Upper lobe of right lung (tissue), 1 donor: ENCODE results near the gene GSTT4. TPM values are rescaled to one million over a fixed set of nuclear protein-coding genes. Genes with fewer than 3 reads are reported as not detected.
"Not testable (repeated sequence)": the region's sequence is repeated elsewhere in the genome, so short reads cannot be mapped to it uniquely, and the experiment has no call there.

Source experiments
- ATAC-seq: fragments of 200-7000 bp; cut with Tn5 transposase; one replicate; pipeline ENCODE4 v1.9.1; 2020; ENCODE audit warnings: mild to moderate bottlenecking, moderate library complexity
- DNase-seq: peaks from one replicate; pipeline ENCODE4 v3.0.0-alpha.2; 2020
- H3K27ac ChIP-seq: fragments of 200-600 bp; one replicate; pipeline ENCODE4 v1.8.0; 2022
- H3K27me3 ChIP-seq: fragments of 200-600 bp; one replicate; pipeline ENCODE4 v1.8.0; 2022; ENCODE audit warnings: mild to moderate bottlenecking
- H3K36me3 ChIP-seq: fragments of 200-600 bp; one replicate; pipeline ENCODE4 v1.8.0; 2022
- H3K4me1 ChIP-seq: fragments of 200-600 bp; one replicate; pipeline ENCODE4 v1.8.0; 2022
- H3K4me3 ChIP-seq: fragments of 200-600 bp; one replicate; pipeline ENCODE4 v1.8.0; 2022; ENCODE audit warnings: mild to moderate bottlenecking
- H3K9me3 ChIP-seq: fragments of 200-600 bp; one replicate; pipeline ENCODE4 v1.8.0; 2022
- CTCF ChIP-seq: fragments of 200-600 bp; IDR thresholded peaks from one replicate; pipeline ENCODE4 v1.8.0; 2022; ENCODE audit warnings: antibody characterized with exemption
- intact Hi-C: fragments of 100-400 bp; cut with DNase I; formaldehyde crosslinking; loops from one replicate; pipeline ENCODE4 v1.11.0; 2022
- total RNA-seq: library from RNA; stranded (reverse); fragmentation: NEBNext Ultra II Directional; extraction: Animal tissue kit (Norgen Biotek cat#: 25700); gene quantifications from one replicate; pipeline ENCODE4 v1.2.1, GENCODE V29; 2021
- donor health status: DM: no; HTN: yes; CAD: no; lungs with severe emphysema.

The GSTT4 gene
- total RNA-seq, 1 donor from 2014 or later, result not detected

DNA sequence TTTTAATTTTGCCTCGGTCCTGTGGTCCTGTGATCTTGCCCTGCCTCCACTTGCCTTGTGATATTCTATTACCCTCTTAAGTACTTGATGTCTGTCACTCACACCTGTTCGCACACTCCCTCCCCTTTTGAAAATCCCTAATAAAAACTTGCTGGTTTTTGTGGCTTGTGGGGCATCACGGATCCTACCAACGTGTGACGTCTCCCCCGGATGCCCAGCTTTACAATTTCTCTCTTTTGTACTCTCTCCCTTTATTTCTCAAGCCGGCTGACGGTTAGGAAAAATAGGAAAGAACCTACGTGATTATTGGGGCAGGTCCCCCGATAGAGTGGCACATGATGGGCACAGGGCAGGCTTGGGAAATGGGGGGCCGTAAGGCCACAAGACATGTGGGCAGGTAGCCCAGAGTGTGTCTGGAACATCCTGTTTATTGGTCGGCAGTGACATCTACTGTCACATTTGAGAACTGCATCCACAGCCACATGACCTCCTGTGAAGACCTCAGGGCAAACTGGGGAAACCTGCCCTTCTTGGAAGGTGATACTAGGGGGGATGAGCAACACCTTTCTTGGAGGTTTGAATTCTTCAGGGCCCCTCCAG is 48.9 kb downstream of the GSTT4 start:
- H3K4me3 ChIP-seq, H3K36me3 ChIP-seq, H3K4me1 ChIP-seq, H3K9me3 ChIP-seq, H3K27me3 ChIP-seq, H3K27ac ChIP-seq, intact Hi-C loops, DNase-seq: not testable (repeated sequence)
- ATAC-seq, result peak; percentile 79
- TF ChIP-seq CTCF, result peak; percentile 82

DNA sequence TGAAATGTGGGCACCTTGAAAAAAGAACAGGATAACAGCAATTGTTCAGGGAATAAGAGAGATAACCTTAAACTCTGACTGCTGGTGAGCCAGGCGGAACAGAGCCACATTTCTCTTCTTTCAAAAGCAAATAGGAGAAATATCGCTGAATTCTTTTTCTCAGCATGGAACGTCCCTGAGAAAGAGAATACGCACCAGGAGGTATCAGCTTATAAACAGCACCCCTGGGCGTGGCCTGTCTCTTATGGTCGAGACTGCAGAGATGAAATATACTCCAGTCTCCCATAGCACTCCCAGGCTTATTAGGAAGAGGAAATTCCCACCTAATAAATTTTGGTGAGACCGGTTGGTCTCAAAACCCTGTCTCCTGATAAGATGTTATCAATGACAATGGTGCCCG is 49.4 kb downstream of the GSTT4 start:
- H3K4me1 ChIP-seq, H3K27me3 ChIP-seq, H3K4me3 ChIP-seq, DNase-seq, intact Hi-C loops, H3K27ac ChIP-seq, H3K36me3 ChIP-seq, H3K9me3 ChIP-seq, ATAC-seq: not testable (repeated sequence)

DNA sequence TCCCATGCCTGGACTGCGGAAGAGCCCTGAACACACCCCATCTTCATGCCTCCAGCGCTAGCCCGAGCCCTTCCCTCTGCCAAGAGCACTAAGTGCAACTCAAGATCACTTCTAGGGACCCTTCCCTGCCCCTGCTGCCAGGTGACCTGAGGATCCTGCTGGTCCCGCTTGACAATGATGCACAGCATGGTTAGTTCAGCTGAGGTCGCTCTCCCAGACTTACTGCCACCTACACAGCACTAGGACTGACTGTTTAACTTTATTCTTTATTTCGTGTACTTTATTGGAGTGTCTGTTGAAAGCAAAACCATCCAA is 50.3 kb downstream of the GSTT4 start:
- H3K27me3 ChIP-seq, H3K36me3 ChIP-seq, H3K4me1 ChIP-seq, H3K9me3 ChIP-seq, H3K4me3 ChIP-seq, DNase-seq, intact Hi-C loops, H3K27ac ChIP-seq, ATAC-seq: not testable (repeated sequence)

- ATAC-seq, intact Hi-C loops, DNase-seq, H3K4me1 ChIP-seq, H3K27ac ChIP-seq, H3K4me3 ChIP-seq, H3K9me3 ChIP-seq, H3K27me3 ChIP-seq, H3K36me3 ChIP-seq: not testable (repeated sequence)
Measured at GRCh38 chr22:23954193-23954990, 50.9 kb downstream of the GSTT4 start.

DNA sequence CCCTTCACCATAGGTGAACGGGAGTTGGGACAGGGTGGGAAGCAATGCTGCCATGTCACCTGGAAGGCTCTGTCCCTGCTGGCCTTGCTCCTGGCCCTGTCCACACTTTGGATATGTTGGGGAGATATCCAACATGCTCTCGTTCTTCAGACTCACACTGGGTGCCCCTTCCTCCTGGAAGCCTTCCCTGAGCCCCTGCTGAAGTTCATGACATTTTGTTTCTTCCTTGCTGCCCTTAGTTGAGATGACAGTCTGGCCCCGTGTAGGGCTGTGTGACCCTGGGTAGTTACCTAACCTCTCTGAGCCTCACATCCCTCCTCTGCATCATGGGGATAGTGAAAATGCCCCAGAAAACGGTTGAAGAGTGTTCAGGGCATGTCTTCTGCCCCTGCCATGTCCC is 51.8 kb downstream of the GSTT4 start:
- H3K27ac ChIP-seq, H3K4me1 ChIP-seq, DNase-seq, intact Hi-C loops, H3K27me3 ChIP-seq, H3K9me3 ChIP-seq, H3K36me3 ChIP-seq, H3K4me3 ChIP-seq, ATAC-seq: not testable (repeated sequence)

DNA sequence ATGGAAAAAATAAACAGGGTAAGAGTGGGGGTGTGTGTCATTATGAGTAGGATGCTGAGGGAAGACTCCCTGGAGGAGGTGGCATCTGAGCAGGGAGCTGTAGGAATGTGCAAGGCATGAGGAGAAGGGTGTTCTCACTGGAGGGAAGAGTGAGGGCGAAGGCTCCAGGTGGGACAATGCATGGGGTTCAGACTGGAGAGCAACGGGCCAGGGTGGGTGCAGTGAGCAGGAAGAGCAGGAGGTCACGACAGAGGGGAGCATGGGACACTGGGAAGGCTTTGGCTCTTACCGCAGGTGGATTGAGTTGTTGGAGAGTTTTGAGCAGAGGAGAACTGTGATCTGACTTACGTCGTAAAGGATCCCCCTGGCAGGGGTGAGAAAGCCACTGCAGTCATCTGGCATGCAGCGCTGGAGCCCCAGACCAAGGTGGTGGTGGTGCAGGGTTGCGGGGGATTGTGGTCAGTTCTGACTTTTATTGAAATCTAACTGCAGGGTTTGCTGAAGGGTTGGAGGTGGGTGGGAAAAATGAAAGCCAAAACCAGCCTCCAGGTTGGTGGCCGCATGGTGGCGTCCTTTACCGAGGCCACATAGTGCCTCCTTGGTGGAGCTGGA is 52.4 kb downstream of the GSTT4 start:
- H3K36me3 ChIP-seq, H3K4me1 ChIP-seq, H3K27me3 ChIP-seq, DNase-seq, H3K9me3 ChIP-seq, intact Hi-C loops, H3K27ac ChIP-seq, H3K4me3 ChIP-seq, ATAC-seq: not testable (repeated sequence)

DNA sequence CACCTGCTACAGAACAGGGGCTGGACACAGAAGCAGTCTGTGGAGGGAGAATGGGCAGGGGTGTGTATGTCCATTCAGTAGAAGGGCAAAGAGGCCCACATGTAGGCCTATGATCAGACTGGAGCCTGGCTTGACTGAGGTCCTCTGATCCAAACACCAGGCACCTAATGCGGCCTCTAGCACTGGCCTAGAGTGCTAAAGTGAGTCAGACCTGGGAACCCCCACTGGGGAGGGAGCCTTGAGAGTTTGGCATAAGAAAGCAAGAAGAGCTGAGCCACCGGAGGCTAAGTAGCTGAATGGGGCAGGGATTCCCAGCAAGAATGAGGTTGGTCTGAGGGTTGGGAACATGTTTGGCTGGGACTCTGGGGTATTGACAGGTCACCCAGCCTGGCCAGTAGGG is 53.9 kb downstream of the GSTT4 start:
- H3K9me3 ChIP-seq, H3K4me1 ChIP-seq, H3K27ac ChIP-seq, DNase-seq, intact Hi-C loops, H3K36me3 ChIP-seq, H3K27me3 ChIP-seq, H3K4me3 ChIP-seq: not testable (repeated sequence)
- peak; percentile 39 for ATAC-seq

- H3K27ac ChIP-seq, DNase-seq, H3K4me3 ChIP-seq, H3K27me3 ChIP-seq, H3K9me3 ChIP-seq, H3K4me1 ChIP-seq, ATAC-seq, H3K36me3 ChIP-seq, intact Hi-C loops: not testable (repeated sequence)
Measured at GRCh38 chr22:23949764-23950163, 55.5 kb downstream of the GSTT4 start.

Other genes starting within 250 kb of the GSTT4 start
- not detected for gene C22orf15, start 242.5 kb downstream of the GSTT4 start, total RNA-seq
- gene CHCHD10, start 237.5 kb downstream of the GSTT4 start, total RNA-seq, result 102 TPM
- 1.9 TPM for gene MMP11, start 232.6 kb downstream of the GSTT4 start, total RNA-seq
- 59.6 TPM for gene SMARCB1, start 218.5 kb downstream of the GSTT4 start, total RNA-seq
- 3.8 TPM for gene DERL3, start 166.4 kb downstream of the GSTT4 start, total RNA-seq
- 13.2 TPM for gene SLC2A11, start 147.6 kb downstream of the GSTT4 start, total RNA-seq
- 236 TPM for gene MIF, start 111.1 kb downstream of the GSTT4 start, total RNA-seq
- 9.8 TPM for gene GSTT2B, start 44.3 kb downstream of the GSTT4 start, total RNA-seq
- gene DDTL, start 38.6 kb downstream of the GSTT4 start, total RNA-seq, result 2.5 TPM
- gene DDT, start 31.0 kb downstream of the GSTT4 start, total RNA-seq, result 88.7 TPM
- gene GSTT2, start 25.3 kb downstream of the GSTT4 start, total RNA-seq, result 1.1 TPM
- 92.0 TPM for gene CABIN1, start 5.9 kb upstream of the GSTT4 start, total RNA-seq
- gene SUSD2, start 176.0 kb upstream of the GSTT4 start, total RNA-seq, result 277 TPM
- gene GGT5, start 239.6 kb upstream of the GSTT4 start, total RNA-seq, result 66.5 TPM